HG03045 (cell line): ENCODE data around the gene AMH.

ENCODE experiments used
- ATAC-seq: cut with Tn5 transposase; IDR thresholded peaks from one replicate; pipeline ENCODE4 v1.9.1; 2021; ENCODE audit warnings: mild to moderate bottlenecking, moderate library complexity; ENCODE audit not compliant: unreplicated experiment

AMH gene

DNA sequence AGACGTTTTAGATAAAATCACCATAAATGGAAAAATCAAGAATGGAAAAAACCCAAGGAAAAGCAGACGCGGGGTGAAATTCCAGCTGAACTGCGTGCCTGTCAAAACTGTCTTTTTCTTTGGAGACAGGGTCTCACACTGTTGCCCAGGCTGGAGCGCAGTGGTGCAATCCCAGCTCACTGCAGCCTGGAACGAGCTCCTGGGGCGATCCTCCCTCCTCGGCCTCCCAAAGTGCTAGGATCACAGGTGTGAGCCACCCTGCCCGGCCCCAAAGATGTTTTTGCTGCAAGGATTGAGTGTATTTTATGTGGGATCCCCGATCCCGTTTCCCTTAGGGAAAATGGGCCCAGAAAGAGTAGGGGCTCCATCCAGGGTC lies 33.7 kb downstream of the AMH start:
- no peak for ATAC-seq

- ATAC-seq: no peak
These were observed 34.8 kb downstream of the AMH start for GRCh38 chr19:2283835-2284507.

GRCh38 chr19:2286402-2287140 lies 37.4 kb downstream of the AMH start:
- no peak for ATAC-seq

DNA sequence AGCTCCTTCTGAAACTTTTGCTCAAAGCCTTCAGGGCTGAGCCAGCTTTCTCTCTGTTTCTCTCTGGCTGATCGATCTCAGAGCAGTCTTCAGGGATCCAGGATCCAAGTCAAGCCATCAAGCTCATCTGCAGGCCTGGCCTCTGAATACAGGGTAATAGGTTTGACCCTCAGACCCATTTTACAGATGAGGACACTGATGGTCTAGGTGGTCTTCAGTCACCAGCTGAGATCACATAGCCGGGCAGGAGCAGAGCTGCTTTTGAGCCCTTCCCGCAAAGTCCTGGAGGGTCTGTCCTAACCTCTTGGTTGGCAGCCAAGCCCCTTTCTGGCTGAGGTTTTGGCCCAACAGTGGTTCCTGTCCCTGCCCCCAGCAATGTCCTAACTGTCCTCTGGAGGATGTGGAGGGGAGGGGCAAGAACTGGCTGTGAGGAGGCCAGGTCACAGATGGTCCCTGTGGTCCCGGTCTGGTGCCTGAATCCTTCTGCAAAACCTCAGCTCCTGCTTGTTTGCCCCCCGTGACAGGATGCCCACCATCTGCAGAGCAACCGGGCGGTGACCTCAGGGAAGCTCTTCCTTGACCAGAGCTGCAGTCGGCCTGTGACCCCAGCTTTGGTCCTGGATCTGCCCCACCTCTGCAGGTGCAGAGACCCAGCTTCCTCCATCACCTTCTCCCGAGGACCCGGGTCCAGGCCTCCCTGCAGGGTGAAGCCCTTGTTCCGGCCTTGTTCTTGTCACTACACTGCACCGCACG lies 38.6 kb downstream of the AMH start:
- no peak for ATAC-seq

DNA sequence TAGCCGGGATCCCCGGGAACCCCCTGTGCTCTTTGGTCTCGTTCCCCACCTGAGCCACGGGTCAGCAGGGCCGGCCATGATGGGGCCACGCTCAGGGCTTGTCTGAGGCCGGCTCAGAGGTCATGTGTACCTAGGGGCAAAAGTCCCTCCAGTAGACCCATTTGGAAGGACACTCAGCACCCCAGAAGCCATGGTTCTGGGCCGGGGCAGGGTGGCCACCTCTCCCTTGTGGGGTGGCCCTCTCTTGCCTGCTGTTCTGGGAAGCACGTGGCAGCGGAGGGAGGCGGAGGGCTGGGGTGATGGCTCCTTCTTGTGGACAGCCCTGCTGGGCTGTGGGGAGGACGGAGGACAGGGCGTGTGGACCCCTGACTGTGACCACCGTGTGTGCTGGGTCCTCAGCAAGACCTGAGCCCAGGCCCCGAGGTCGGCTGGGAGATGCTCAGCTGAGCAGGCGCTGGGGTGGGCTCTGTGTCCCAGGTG lies 39.3 kb downstream of the AMH start:
- no peak for ATAC-seq

DNA sequence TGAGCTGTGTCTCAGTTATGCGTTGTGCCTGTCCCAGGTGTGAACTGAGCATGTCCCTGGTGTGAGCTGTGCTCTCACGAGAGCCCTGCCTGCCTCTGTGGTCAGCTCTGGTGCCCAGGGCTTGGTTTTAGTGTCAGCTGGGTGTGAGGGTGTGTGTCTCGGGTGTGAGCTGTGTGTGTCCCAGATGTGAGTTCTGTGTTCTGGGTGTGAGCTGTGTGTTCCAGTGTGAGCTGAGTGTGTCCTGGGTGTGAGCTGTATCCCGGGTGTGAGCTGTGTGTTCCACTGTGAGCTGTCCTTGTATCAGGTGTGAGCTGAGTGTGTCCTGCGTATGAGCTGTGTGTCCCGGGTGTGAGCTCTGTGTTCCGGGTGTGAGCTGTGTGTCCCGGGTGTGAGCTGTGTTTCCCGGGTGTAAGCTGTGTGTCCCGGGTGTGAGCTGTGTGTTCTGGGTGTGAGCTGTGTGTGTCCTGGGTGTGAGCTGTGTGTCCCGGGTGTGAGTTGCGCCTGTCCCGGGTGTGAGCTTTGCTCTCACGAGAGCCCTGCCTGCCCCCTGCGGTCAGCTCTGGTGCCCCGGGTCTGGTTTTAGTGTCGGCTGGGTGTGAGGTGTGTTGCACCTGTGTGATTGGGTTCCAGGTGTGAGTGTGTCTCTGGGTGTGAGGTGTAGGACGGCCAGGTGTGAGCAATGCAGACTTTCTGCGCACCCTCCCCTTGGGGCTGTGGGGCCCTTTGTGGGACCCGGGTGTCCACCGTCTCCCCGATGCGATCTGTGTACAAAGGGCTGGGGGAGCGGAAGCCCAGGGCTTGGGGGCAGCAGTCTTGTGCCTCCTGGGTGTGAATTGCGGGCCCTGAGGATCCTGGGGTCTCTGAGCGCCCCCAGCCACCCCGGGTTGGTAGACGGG lies 39.9 kb downstream of the AMH start:
- ATAC-seq: no peak

GRCh38 chr19:2289714-2290435 lies 40.8 kb downstream of the AMH start:
- ATAC-seq: no peak

GRCh38 chr19:2290441-2291184 lies 41.5 kb downstream of the AMH start:
- ATAC-seq: no peak

- ATAC-seq: no peak
These were observed 42.1 kb downstream of the AMH start for GRCh38 chr19:2291185-2291751.

- ATAC-seq: no peak
These were observed 45.7 kb downstream of the AMH start for GRCh38 chr19:2294687-2295335.

GRCh38 chr19:2296141-2296540 lies 47.0 kb downstream of the AMH start:
- ATAC-seq: no peak

- ATAC-seq: no peak
These were observed 51.4 kb downstream of the AMH start for GRCh38 chr19:2300533-2300932.
